Measurements from ENCODE around the gene DNAJC3. TPM values are rescaled to one million over a fixed set of nuclear protein-coding genes. Genes with fewer than 3 reads are reported as not detected.

Gene DNAJC3
- total RNA-seq, 1 experiment from 2014 or later: 21.2 TPM

GRCh38 chr13:95647321-95647720 is 29.6 kb upstream of the DNAJC3 start:
- Histone ChIP-seq H4K91ac (ENCODE audit: insufficient read length, low read depth, low read length) (no peak overlapping the region), H4K20me1 (ENCODE audit: control insufficient read depth, insufficient read depth, insufficient read length) (no peaks in the 10 kb centered on the region), H3K23me2 (ENCODE audit: insufficient read length, low read depth, low read length, poor library complexity, severe bottlenecking) (peaks cover 9% of the 10 kb centered on the region), H2BK20ac (ENCODE audit: low read depth, low read length, poor library complexity, severe bottlenecking) (no peak overlapping the region), H2AK5ac (ENCODE audit: insufficient read length, low read length) (no peak overlapping the region), H3K27ac (ENCODE audit: insufficient read length, low read depth, low read length) (no peak overlapping the region), H3K14ac (ENCODE audit: insufficient read depth, low read length) (no peak overlapping the region), H3T11ph (ENCODE audit: low read length) (no peak overlapping the region), H3K27me3 (ENCODE audit: insufficient read depth, low read length) (no peaks in the 10 kb centered on the region; the same call in 1 of the 2 replicates), H3K18ac (ENCODE audit: insufficient read length, low read depth, low read length) (no peak overlapping the region), H3K9me3 (ENCODE audit: control insufficient read depth, low read depth, low read length) (no peaks in the 10 kb centered on the region), H3K4ac (ENCODE audit: low read depth, low read length) (no peak overlapping the region), H3K4me2 (ENCODE audit: insufficient read depth, insufficient read length, low read length) (no peak overlapping the region), H2BK120ac (ENCODE audit: low read depth, low read length, poor library complexity, severe bottlenecking) (no peak overlapping the region), H3K79me1 (ENCODE audit: insufficient read depth, low read depth, low read length, poor library complexity, severe bottlenecking) (no peaks in the 10 kb centered on the region), H4K5ac (ENCODE audit: insufficient read length, low read depth, low read length) (no peak overlapping the region), H3K23ac (ENCODE audit: insufficient read length, low read depth, low read length) (no peak overlapping the region), H4K8ac (replicated peaks; ENCODE audit: insufficient read length, low read depth, low read length) (no peak overlapping the region), H2AFZ (ENCODE audit: low read length) (no peak overlapping the region), H2BK5ac (ENCODE audit: insufficient read length, low read length) (no peak overlapping the region), H2BK12ac (ENCODE audit: insufficient read length, low read depth, low read length) (no peak overlapping the region), H3K79me2 (ENCODE audit: insufficient read depth, low read length) (peaks cover 2% of the 10 kb centered on the region; the same call in 1 of the 2 replicates), H3K9ac (ENCODE audit: extremely low read depth, insufficient read length, low read length) (no peak overlapping the region), H2BK15ac (ENCODE audit: low read depth, low read length) (no peak overlapping the region), H3K4me1 (ENCODE audit: insufficient read depth, low read length) (peaks cover 2% of the 10 kb centered on the region; the same call in 1 of the 2 replicates), H3K56ac (ENCODE audit: insufficient read length, low read depth, low read length) (no peak overlapping the region)
- no CpG with 5 or more reads among the region's 6 CpGs for WGBS (ENCODE audit: extremely low coverage, insufficient read length, low lambda C conversion rate)
- TF ChIP-seq CTCF (conservative IDR thresholded peaks at IDR 0.05): no peak
- Mint-ChIP-seq H3K4me3 (no peak overlapping the region), H3K4me1 (peaks cover 17 to 21% of the 10 kb centered on the region in 2 experiments), H3K27ac (no peak overlapping the region), H3K9me3 (peaks cover 9 to 11% of the 10 kb centered on the region in 2 experiments; a peak in 4 of 5 replicates), H3K27me3 (ENCODE audit: low read depth) (peaks cover 17% of the 10 kb centered on the region), H3K36me3 (ENCODE audit: insufficient read depth in 1 of 3, low read depth in 3 of 3) (peaks cover 0 to 4% (median 0%) of the 10 kb centered on the region in 3 experiments; a peak in 3 of 7 replicates)
- no peak for DNase-seq

Measured in H9 (cell line).